ENCODE data around the gene CNPY3.

Gene CNPY3

DNA sequence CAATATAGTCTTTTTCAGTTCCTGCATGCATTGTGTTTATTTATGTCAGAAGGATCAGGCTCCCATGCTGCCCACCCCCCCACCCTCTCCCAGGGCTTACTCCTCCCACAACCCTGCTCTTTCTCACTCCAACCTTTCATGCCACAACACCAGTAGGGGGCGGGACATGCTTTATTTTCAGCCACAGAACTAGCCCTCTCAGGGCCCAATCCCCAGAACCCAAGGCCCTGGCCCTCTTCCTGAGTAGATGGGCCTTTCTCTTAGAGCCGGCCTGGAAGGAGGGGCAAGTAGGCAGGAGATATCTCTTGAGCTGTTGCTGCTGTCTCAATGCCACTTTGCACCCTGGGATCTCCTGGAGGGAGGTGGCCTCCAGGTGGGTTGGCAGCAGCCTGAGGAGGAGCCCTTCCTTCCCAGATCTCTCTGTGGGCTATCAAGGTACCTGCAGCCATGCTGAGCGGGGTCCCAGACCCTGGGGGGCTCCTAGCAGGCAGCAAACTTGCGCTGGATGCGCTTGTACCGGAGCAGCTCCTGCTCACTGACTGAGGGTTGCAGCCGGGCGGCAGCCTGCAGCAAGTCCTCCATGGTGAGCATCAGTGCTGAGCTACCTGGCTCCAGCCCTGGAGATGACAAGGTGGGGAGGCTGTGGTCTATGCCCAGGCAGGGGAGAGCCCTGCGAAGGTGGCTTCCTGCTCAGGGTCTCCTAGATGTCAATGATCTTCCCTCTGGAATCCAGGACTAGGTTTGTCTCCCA, 34.8 kb downstream of the CNPY3 start:
- H3K27me3 ChIP-seq (replicated peaks; ENCODE audit: insufficient read depth, low read length) = no peaks in the 10 kb centered on the region

GRCh38 chr6:42966571-42966970, 37.3 kb downstream of the CNPY3 start:
- no peaks in the 10 kb centered on the region for H3K4me1 ChIP-seq (ENCODE audit: low read length)
- no peaks in the 10 kb centered on the region for H3F3A ChIP-seq (ENCODE audit: insufficient read depth, low read length)
- no peaks in the 10 kb centered on the region for H3K36me3 ChIP-seq (replicated peaks; ENCODE audit: insufficient read depth, low read length)
- H3K27ac ChIP-seq (ENCODE audit: low read length) = no peak overlapping the region
- no peak overlapping the region for H3K4me2 ChIP-seq (ENCODE audit: low read depth, low read length)
- H3K9me2 ChIP-seq (replicated peaks; ENCODE audit: insufficient read depth, low read length) = no peaks in the 10 kb centered on the region
- no peaks in the 10 kb centered on the region for H3K9me3 ChIP-seq (replicated peaks; ENCODE audit: insufficient read depth, low read length)
- no peak overlapping the region for H2AFZ ChIP-seq (ENCODE audit: low read length)
- no peak for TF ChIP-seq EZH2phosphoT487 (IDR thresholded peaks at IDR 0.05; ENCODE audit: low read length)
- TF ChIP-seq, protein P1, sequence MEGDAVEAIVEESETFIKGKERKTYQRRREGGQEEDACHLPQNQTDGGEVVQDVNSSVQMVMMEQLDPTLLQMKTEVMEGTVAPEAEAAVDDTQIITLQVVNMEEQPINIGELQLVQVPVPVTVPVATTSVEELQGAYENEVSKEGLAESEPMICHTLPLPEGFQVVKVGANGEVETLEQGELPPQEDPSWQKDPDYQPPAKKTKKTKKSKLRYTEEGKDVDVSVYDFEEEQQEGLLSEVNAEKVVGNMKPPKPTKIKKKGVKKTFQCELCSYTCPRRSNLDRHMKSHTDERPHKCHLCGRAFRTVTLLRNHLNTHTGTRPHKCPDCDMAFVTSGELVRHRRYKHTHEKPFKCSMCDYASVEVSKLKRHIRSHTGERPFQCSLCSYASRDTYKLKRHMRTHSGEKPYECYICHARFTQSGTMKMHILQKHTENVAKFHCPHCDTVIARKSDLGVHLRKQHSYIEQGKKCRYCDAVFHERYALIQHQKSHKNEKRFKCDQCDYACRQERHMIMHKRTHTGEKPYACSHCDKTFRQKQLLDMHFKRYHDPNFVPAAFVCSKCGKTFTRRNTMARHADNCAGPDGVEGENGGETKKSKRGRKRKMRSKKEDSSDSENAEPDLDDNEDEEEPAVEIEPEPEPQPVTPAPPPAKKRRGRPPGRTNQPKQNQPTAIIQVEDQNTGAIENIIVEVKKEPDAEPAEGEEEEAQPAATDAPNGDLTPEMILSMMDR (IDR thresholded peaks at IDR 0.05; ENCODE audit: low read length) = no peak
- TF ChIP-seq EZH2 (optimal IDR thresholded peaks at IDR 0.05; ENCODE audit: low read depth, low read length) = no peak
- no peak overlapping the region for H3K9ac ChIP-seq (ENCODE audit: low read length)
- H3K27me3 ChIP-seq (replicated peaks; ENCODE audit: insufficient read depth, low read length) = no peaks in the 10 kb centered on the region
- H3K79me2 ChIP-seq (ENCODE audit: low read length) = no peaks in the 10 kb centered on the region
- no peaks in the 10 kb centered on the region for H4K20me1 ChIP-seq (ENCODE audit: insufficient read depth, low read length)
- no peak for DNase-seq
- H3K4me3 ChIP-seq (ENCODE audit: low read length) = no peak overlapping the region

More for the DNA sequence above, 34.8 kb downstream of the CNPY3 start:
- H3K9ac ChIP-seq (ENCODE audit: low read length) = no peak overlapping the region
- no peak overlapping the region for H2AFZ ChIP-seq (ENCODE audit: low read length)
- no peaks in the 10 kb centered on the region for H3F3A ChIP-seq (ENCODE audit: insufficient read depth, low read length)
- peak; percentile 31 for DNase-seq
- no peak overlapping the region for H3K4me2 ChIP-seq (ENCODE audit: low read depth, low read length)
- H3K36me3 ChIP-seq (replicated peaks; ENCODE audit: insufficient read depth, low read length) = no peaks in the 10 kb centered on the region
- no peaks in the 10 kb centered on the region for H3K4me1 ChIP-seq (ENCODE audit: low read length)
- no peak overlapping the region for H3K27ac ChIP-seq (ENCODE audit: low read length)
- no peaks in the 10 kb centered on the region for H3K9me3 ChIP-seq (replicated peaks; ENCODE audit: insufficient read depth, low read length)
- H3K79me2 ChIP-seq (ENCODE audit: low read length) = no peaks in the 10 kb centered on the region
- no peak for TF ChIP-seq EZH2phosphoT487 (IDR thresholded peaks at IDR 0.05; ENCODE audit: low read length)
- no peak for TF ChIP-seq EZH2 (optimal IDR thresholded peaks at IDR 0.05; ENCODE audit: low read depth, low read length)
- TF ChIP-seq, protein P1 (IDR thresholded peaks at IDR 0.05; ENCODE audit: low read length) = peak; percentile 26; the same call in 1 of the 2 replicates
- no peak overlapping the region for H3K4me3 ChIP-seq (ENCODE audit: low read length)
- H3K9me2 ChIP-seq (replicated peaks; ENCODE audit: insufficient read depth, low read length) = no peaks in the 10 kb centered on the region
- no peaks in the 10 kb centered on the region for H4K20me1 ChIP-seq (ENCODE audit: insufficient read depth, low read length)

DNA sequence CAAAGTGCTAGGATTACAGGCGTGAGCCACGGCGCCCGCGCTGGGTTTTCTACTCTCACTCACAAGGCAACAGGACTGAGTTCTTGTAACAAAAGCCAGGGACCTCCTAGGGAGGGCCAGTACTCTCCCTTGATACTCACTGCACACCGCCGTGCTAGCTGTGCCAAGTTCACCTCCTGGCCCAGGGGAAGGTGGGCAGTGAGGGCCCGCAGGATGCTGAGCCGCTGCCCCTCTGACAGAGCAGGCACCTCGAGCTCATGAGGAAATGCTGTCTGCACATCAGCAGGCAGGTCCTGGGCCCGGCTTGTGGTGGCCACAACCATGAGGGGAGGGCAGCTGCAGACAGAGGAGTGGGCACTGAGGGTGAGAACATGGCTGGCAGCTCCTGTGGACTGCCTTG, 37.9 kb downstream of the CNPY3 start:
- no peak overlapping the region for H2AFZ ChIP-seq (ENCODE audit: low read length)
- TF ChIP-seq EZH2phosphoT487 (IDR thresholded peaks at IDR 0.05; ENCODE audit: low read length) (no peak), EZH2 (optimal IDR thresholded peaks at IDR 0.05; ENCODE audit: low read depth, low read length) (no peak)
- TF ChIP-seq, protein P1 (IDR thresholded peaks at IDR 0.05; ENCODE audit: low read length) = no peak

More for the DNA sequence above, 37.9 kb downstream of the CNPY3 start:
- H3K9me2 ChIP-seq (replicated peaks; ENCODE audit: insufficient read depth, low read length) = no peaks in the 10 kb centered on the region
- no peaks in the 10 kb centered on the region for H4K20me1 ChIP-seq (ENCODE audit: insufficient read depth, low read length)
- no peaks in the 10 kb centered on the region for H3K27me3 ChIP-seq (replicated peaks; ENCODE audit: insufficient read depth, low read length)
- no peaks in the 10 kb centered on the region for H3K9me3 ChIP-seq (replicated peaks; ENCODE audit: insufficient read depth, low read length)
- no peaks in the 10 kb centered on the region for H3K36me3 ChIP-seq (replicated peaks; ENCODE audit: insufficient read depth, low read length)
- H3K4me1 ChIP-seq (ENCODE audit: low read length) = no peaks in the 10 kb centered on the region
- no peak overlapping the region for H3K9ac ChIP-seq (ENCODE audit: low read length)
- no peaks in the 10 kb centered on the region for H3F3A ChIP-seq (ENCODE audit: insufficient read depth, low read length)
- H3K27ac ChIP-seq (ENCODE audit: low read length) = no peak overlapping the region
- no peak for DNase-seq
- H3K79me2 ChIP-seq (ENCODE audit: low read length) = no peaks in the 10 kb centered on the region
- H3K4me3 ChIP-seq (ENCODE audit: low read length) = no peak overlapping the region
- H3K4me2 ChIP-seq (ENCODE audit: low read depth, low read length) = no peak overlapping the region

All from MM.1S (cell line).